GM12864 (cell line): Measurements from ENCODE around the gene GHSR.
A peak's percentile ranks its signal among the peaks of the same experiment; 100 is the strongest.

Experiments used
- DNase-seq: peaks from one replicate; pipeline ENCODE4 v3.0.0-alpha.2; 2011; ENCODE audit warnings: low read depth
- H3K4me3 ChIP-seq: 2 replicates; pipeline ENCODE4 v1.5.1; 2011; ENCODE audit warnings: mild to moderate bottlenecking, low read depth, low read length, control low read depth
- CTCF ChIP-seq: IDR thresholded peaks from 2 replicates; pipeline ENCODE4 v1.5.1; 2011; ENCODE audit warnings: low read depth, mild to moderate bottlenecking, moderate library complexity, low read length, control low read depth, inconsistent platforms; ENCODE audit errors: missing control alignments

Gene GHSR

GRCh38 chr3:172470588-172470987 is 22.3 kb upstream of the GHSR start:
- H3K4me3 ChIP-seq: no peak overlapping the region
- DNase-seq: no peak
- no peak for TF ChIP-seq CTCF

- H3K4me3 ChIP-seq: no peak overlapping the region
- DNase-seq: no peak
- no peak for TF ChIP-seq CTCF
These were observed 19.0 kb upstream of the GHSR start for GRCh38 chr3:172467170-172467824.

- TF ChIP-seq CTCF: no peak
- DNase-seq: no peak
- no peak overlapping the region for H3K4me3 ChIP-seq
These were observed 18.4 kb upstream of the GHSR start for GRCh38 chr3:172466553-172467130.

GRCh38 chr3:172465281-172465680 is 17.0 kb upstream of the GHSR start:
- TF ChIP-seq CTCF: no peak
- DNase-seq: no peak
- no peak overlapping the region for H3K4me3 ChIP-seq

GRCh38 chr3:172464306-172464705 is 16.1 kb upstream of the GHSR start:
- no peak for DNase-seq
- no peak overlapping the region for H3K4me3 ChIP-seq
- no peak for TF ChIP-seq CTCF

- DNase-seq: no peak
- peak; percentile 95 for TF ChIP-seq CTCF
- no peak overlapping the region for H3K4me3 ChIP-seq
These were observed 13.4 kb upstream of the GHSR start for GRCh38 chr3:172461530-172462138.
